Measurements from ENCODE around the gene DLK2. TPM values are rescaled to one million over a fixed set of nuclear protein-coding genes. Genes with fewer than 3 reads are reported as not detected.

Gene DLK2
- total and polyA plus RNA-seq, 2 of the 13 experiments (the other 11 are each of a cell fraction or from before 2014, with no cell fraction given), result 1.2 to 3.8 TPM

- no peak for TF ChIP-seq RNF219 (CRISPR knock-in tag; IDR thresholded peaks at IDR 0.05)
- TF ChIP-seq HOMEZ (CRISPR knock-in tag; IDR thresholded peaks at IDR 0.05; ENCODE audit: low read depth), result peak; percentile 59; the same call in 1 of the 2 replicates
- peak; percentile 74 for TF ChIP-seq TP53 (CRISPR knock-in tag; conservative IDR thresholded peaks at IDR 0.05)
- TF ChIP-seq ETV6 (CRISPR knock-in tag; conservative IDR thresholded peaks at IDR 0.05), result no peak
- TF ChIP-seq ZNF441 (CRISPR knock-in tag; IDR thresholded peaks at IDR 0.05; ENCODE audit: borderline replicate concordance), result peak; percentile 55; the same call in 1 of the 2 replicates
- TF ChIP-seq MXD4 (CRISPR knock-in tag; IDR thresholded peaks at IDR 0.05), result peak; percentile 68; the same call in 1 of the 2 replicates
- peak; percentile 46 for TF ChIP-seq ZNF547 (CRISPR knock-in tag; IDR thresholded peaks at IDR 0.05)
- TF ChIP-seq, protein P1, sequence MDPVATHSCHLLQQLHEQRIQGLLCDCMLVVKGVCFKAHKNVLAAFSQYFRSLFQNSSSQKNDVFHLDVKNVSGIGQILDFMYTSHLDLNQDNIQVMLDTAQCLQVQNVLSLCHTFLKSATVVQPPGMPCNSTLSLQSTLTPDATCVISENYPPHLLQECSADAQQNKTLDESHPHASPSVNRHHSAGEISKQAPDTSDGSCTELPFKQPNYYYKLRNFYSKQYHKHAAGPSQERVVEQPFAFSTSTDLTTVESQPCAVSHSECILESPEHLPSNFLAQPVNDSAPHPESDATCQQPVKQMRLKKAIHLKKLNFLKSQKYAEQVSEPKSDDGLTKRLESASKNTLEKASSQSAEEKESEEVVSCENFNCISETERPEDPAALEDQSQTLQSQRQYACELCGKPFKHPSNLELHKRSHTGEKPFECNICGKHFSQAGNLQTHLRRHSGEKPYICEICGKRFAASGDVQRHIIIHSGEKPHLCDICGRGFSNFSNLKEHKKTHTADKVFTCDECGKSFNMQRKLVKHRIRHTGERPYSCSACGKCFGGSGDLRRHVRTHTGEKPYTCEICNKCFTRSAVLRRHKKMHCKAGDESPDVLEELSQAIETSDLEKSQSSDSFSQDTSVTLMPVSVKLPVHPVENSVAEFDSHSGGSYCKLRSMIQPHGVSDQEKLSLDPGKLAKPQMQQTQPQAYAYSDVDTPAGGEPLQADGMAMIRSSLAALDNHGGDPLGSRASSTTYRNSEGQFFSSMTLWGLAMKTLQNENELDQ (CRISPR knock-in tag; IDR thresholded peaks at IDR 0.05; ENCODE audit: borderline replicate concordance), result 0 out of 2 replicates have a peak, but pooled peaks have one; percentile 64
- peak; percentile 44; the same call in 1 of the 2 replicates for TF ChIP-seq ZBTB26 (CRISPR knock-in tag; IDR thresholded peaks at IDR 0.05; ENCODE audit: borderline replicate concordance)
- 0 out of 2 replicates have a peak, but pooled peaks have one; percentile 78 for TF ChIP-seq ISX (CRISPR knock-in tag; conservative IDR thresholded peaks at IDR 0.05)
- TF ChIP-seq ARNT2 (CRISPR knock-in tag; IDR thresholded peaks at IDR 0.05; ENCODE audit: low read depth), result peak; percentile 94; the same call in 1 of the 2 replicates
- 0 out of 2 replicates have a peak, but pooled peaks have one; percentile 22 for TF ChIP-seq ZNF329 (CRISPR knock-in tag; IDR thresholded peaks at IDR 0.05; ENCODE audit: low read depth)
- TF ChIP-seq IKZF5 (CRISPR knock-in tag; IDR thresholded peaks at IDR 0.05), result peak; percentile 37
- TF ChIP-seq ZNF33B (CRISPR knock-in tag; IDR thresholded peaks at IDR 0.05), result peak; percentile 53; the same call in 1 of the 2 replicates
- TF ChIP-seq ZNF350 (CRISPR knock-in tag; IDR thresholded peaks at IDR 0.05; ENCODE audit: borderline replicate concordance, low read depth), result peak; percentile 79; the same call in 1 of the 2 replicates
- peak; percentile 85 for TF ChIP-seq ZBTB37 (CRISPR knock-in tag; IDR thresholded peaks at IDR 0.05)
- peak; percentile 98 for TF ChIP-seq KLF12 (CRISPR knock-in tag; IDR thresholded peaks at IDR 0.05; ENCODE audit: borderline replicate concordance)
- no peak for TF ChIP-seq ARID2 (CRISPR knock-in tag; IDR thresholded peaks at IDR 0.05; ENCODE audit: borderline replicate concordance)
These were observed 27.8 kb downstream of the DLK2 start, which contains the start of gene ABCC10 (continued) for GRCh38 chr6:43427406-43428111.
